Activated B cell treated with CpG ODN at 0.5 μM for 24 hours (primary cell): Measurements from ENCODE around the gene IL36B. TPM values are rescaled to one million over a fixed set of nuclear protein-coding genes. Genes with fewer than 3 reads are reported as not detected.

ENCODE experiments used
- ATAC-seq: fragments of 200-7000 bp; cut with Tn5 transposase; one replicate; pipeline ENCODE4 v1.10.0; 2021; ENCODE audit warnings: low read depth, mild to moderate bottlenecking, moderate library complexity
- CTCF ChIA-PET: fragments of 350-600 bp; sonication (Branson Sonifier 250); formaldehyde crosslinking; loops from one replicate; lab custom pipeline; 2021; ENCODE audit warnings: antibody characterized with exemption; lab: Charles Lee
- POLR2A ChIA-PET: fragments of 350-600 bp; sonication (Branson Sonifier 250); formaldehyde crosslinking; loops from one replicate; lab custom pipeline; 2021; ENCODE audit warnings: antibody characterized with exemption; lab: Charles Lee
- DNase-seq: peaks from one replicate; pipeline ENCODE4 v3.0.0; 2022
- H3K27ac Mint-ChIP-seq: one replicate; pipeline ENCODE4 v1.8.0; 2020; ENCODE audit warnings: mixed read lengths
- H3K27me3 Mint-ChIP-seq: one replicate; pipeline ENCODE4 v1.8.0; 2021; ENCODE audit warnings: mixed read lengths
- H3K36me3 Mint-ChIP-seq: one replicate; pipeline ENCODE4 v1.8.0; 2021; ENCODE audit warnings: low read depth, mixed read lengths
- H3K4me1 Mint-ChIP-seq: one replicate; pipeline ENCODE4 v1.8.0; 2021; ENCODE audit warnings: mixed read lengths
- H3K4me3 Mint-ChIP-seq: one replicate; pipeline ENCODE4 v1.8.0; 2020; ENCODE audit warnings: mild to moderate bottlenecking, mixed read lengths
- H3K9me3 Mint-ChIP-seq: one replicate; pipeline ENCODE4 v1.8.0; 2020; ENCODE audit warnings: mixed read lengths
- intact Hi-C: fragments of 100-400 bp; cut with micrococcal nuclease; formaldehyde crosslinking; loops from one replicate; pipeline ENCODE4 v1.15.1; 2024
- total RNA-seq: library from RNA; stranded (reverse); gene quantifications from 2 replicates; pipeline ENCODE4 v1.2.3, GENCODE V29; 2022
- TF ChIP-seq, protein P1 (sequence below): fragments of 200-600 bp; IDR thresholded peaks from one replicate; pipeline ENCODE4 v1.8.0; 2022; ENCODE audit warnings: antibody characterized with exemption, mild to moderate bottlenecking

The IL36B gene
- total RNA-seq, 1 donor from 2014 or later: not detected

DNA sequence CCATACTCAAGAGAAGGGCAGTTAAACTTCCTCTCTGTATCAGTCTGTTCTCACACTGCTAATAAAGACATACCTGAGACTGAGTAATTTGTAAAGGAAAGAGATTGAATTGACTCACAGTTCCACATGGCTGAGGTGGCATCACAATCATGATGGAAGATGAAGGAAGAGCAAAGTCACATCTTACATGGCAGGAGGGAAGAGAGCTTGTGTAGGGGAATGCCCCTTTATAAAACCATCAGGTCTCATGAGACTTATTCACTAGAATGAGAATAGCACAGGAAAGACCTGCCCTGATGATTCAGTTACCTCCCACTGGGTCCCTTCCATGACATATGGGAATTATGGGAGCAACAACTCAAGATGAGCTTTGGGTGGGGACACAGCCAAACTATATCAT lies 1.4 kb upstream of the IL36B start:
- Mint-ChIP-seq H3K27me3 (peaks cover 19% of the 10 kb centered on the region), H3K27ac (no peak overlapping the region), H3K4me1 (no peaks in the 10 kb centered on the region), H3K4me3 (no peak overlapping the region), H3K36me3 (no peaks in the 10 kb centered on the region), H3K9me3 (peaks cover 32% of the 10 kb centered on the region)
- TF ChIP-seq, protein P1, sequence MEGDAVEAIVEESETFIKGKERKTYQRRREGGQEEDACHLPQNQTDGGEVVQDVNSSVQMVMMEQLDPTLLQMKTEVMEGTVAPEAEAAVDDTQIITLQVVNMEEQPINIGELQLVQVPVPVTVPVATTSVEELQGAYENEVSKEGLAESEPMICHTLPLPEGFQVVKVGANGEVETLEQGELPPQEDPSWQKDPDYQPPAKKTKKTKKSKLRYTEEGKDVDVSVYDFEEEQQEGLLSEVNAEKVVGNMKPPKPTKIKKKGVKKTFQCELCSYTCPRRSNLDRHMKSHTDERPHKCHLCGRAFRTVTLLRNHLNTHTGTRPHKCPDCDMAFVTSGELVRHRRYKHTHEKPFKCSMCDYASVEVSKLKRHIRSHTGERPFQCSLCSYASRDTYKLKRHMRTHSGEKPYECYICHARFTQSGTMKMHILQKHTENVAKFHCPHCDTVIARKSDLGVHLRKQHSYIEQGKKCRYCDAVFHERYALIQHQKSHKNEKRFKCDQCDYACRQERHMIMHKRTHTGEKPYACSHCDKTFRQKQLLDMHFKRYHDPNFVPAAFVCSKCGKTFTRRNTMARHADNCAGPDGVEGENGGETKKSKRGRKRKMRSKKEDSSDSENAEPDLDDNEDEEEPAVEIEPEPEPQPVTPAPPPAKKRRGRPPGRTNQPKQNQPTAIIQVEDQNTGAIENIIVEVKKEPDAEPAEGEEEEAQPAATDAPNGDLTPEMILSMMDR: no peak
- ChIA-PET POLR2A (no interaction called here), CTCF (no interaction called here)
- DNase-seq (no peak), ATAC-seq (no peak)
- intact Hi-C loops: no loop called here

DNA sequence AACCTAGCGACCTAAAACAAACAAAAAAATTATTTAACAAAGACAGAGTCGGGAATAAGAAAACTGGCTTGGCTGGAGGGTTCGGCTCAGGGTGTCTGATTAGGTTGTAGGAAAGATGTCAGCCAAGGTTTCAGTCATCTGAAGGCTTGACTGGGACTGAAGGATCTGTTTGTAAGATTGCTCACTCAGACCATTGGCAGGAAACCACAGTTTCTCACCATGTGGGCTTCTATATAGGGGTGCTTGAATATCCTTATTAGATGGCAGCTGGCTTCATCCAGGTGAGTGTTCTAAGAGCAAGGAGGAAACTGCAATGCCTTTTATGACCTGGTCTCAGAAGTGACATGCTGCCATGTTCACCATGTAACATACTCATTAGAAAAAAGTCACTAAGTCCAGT lies 999 bp upstream of the IL36B start:
- TF ChIP-seq, protein P1: no peak
- POLR2A ChIA-PET: no interaction called here
- H3K27me3 Mint-ChIP-seq: peaks cover 21% of the 10 kb centered on the region
- DNase-seq: no peak
- intact Hi-C loops: no loop called here
- no peak overlapping the region for H3K27ac Mint-ChIP-seq
- H3K36me3 Mint-ChIP-seq: no peaks in the 10 kb centered on the region
- no peak overlapping the region for H3K4me3 Mint-ChIP-seq
- no peak for ATAC-seq
- H3K9me3 Mint-ChIP-seq: peaks cover 32% of the 10 kb centered on the region
- CTCF ChIA-PET: no interaction called here
- H3K4me1 Mint-ChIP-seq: no peaks in the 10 kb centered on the region

DNA sequence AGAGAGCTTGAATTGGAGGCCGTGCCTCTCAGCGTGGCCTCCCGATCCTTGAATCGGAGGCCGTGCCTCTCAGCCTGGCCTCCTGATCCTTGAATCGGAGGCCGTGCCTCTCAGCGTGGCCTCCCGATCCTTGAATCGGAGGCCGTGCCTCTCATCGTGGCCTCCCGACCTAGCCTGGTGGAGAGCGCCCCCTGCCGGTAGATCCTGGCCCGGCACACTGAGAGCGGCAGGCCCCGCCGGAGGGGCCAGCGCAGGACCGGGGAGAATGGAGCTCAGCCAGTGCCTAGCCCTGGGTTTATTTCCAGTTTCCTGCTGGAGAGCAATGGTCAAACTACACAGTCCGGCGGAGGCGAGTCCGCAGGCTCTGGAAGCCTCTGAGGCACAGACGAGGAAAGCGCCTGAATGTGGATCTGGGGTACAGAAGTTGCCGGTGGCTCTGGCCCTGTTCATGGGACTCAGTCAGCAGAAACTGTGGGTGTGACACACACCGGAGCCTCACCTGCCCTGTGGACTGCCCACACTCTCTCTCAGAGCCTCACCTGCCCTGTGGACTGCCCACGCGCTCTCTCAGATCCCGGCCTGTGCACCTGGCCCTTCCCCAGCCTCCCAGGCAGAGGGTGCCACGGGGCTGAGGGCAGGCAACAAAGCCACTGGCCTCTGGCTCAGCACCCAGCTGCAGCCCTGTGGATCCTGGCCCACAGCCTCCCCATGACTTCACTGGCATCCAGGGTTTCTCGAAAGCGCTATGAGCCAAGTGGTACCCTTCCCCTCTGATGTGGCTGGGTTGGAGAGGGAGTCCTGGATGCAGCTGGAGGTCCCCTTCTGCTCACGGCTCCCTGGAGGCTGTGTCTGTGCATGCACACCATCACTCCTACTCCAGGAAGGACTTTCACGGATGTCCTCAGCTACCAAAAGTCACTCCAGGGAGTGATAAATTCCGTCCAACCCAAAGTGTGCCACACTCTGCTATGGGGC lies 1.5 kb downstream of the IL36B start:
- ATAC-seq: no peak
- ChIA-PET POLR2A (no interaction called here), CTCF (no interaction called here)
- no peak overlapping the region for H3K4me3 Mint-ChIP-seq
- peaks cover 24% of the 10 kb centered on the region for H3K27me3 Mint-ChIP-seq
- no peaks in the 10 kb centered on the region for H3K36me3 Mint-ChIP-seq
- H3K9me3 Mint-ChIP-seq: peaks cover 30% of the 10 kb centered on the region
- intact Hi-C loops: no loop called here
- DNase-seq: no peak
- H3K4me1 Mint-ChIP-seq: no peaks in the 10 kb centered on the region
- no peak overlapping the region for H3K27ac Mint-ChIP-seq
- TF ChIP-seq, protein P1: no peak

DNA sequence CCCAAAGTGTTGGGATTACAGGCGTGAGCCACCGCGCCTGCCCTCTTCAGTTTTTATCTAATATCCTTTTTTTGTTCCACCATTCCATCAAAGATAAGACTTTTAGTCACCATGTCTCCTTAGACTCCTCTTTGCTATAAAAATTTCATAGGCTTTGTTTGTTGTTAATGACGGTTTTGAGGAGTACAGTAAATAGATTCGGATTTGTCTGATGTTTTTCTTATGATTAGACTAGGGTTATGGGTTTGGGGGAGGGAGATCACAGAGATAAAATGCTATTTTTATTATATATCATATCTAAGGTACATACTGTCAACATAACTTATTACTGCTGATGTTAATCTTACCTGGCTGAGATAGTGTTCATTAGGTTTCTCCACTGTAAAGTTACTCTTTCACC lies 6.2 kb downstream of the IL36B start:
- ChIA-PET POLR2A (no interaction called here), CTCF (no interaction called here)
- peaks cover 23% of the 10 kb centered on the region for H3K27me3 Mint-ChIP-seq
- no peak overlapping the region for H3K27ac Mint-ChIP-seq
- intact Hi-C loops: no loop called here
- H3K4me1 Mint-ChIP-seq: no peaks in the 10 kb centered on the region
- H3K4me3 Mint-ChIP-seq: no peak overlapping the region
- DNase-seq (no peak), ATAC-seq (no peak)
- H3K9me3 Mint-ChIP-seq: peaks cover 8% of the 10 kb centered on the region
- TF ChIP-seq, protein P1: no peak
- no peaks in the 10 kb centered on the region for H3K36me3 Mint-ChIP-seq

DNA sequence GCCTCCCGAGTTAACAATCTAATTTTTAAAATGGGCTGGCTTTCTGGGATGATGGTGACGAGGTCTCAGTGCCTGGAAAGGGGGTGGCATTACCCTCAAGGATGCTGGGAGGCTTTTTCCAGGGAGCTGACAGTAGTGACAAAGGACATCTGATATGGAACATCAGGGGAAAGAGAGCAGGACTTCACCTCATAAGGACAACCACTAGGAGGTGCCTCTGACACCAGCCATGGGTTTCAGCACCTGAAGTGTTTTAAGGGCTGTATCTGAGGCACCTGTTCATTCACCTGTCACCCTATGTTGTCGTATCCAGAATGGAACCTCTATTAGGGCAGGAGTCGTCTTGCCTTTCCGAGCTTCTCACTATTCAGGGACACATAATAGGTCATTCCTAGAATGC lies 10.8 kb downstream of the IL36B start:
- no peaks in the 10 kb centered on the region for H3K4me1 Mint-ChIP-seq
- peaks cover 19% of the 10 kb centered on the region for H3K27me3 Mint-ChIP-seq
- no peak overlapping the region for H3K4me3 Mint-ChIP-seq
- ChIA-PET CTCF (no interaction called here), POLR2A (interaction anchor here (0.6 kb wide), 1 partner anchor 321 kb away, joined by 3 read pairs; no protein-coding TSS in a partner anchor)
- TF ChIP-seq, protein P1: no peak
- no peak for ATAC-seq
- peaks cover 4% of the 10 kb centered on the region for H3K9me3 Mint-ChIP-seq
- H3K36me3 Mint-ChIP-seq: no peaks in the 10 kb centered on the region
- intact Hi-C loops: no loop called here
- no peak overlapping the region for H3K27ac Mint-ChIP-seq
- DNase-seq: no peak
